PC-3 (cell line): Measurements from ENCODE around the gene SNAPC2. TPM values are rescaled to one million over a fixed set of nuclear protein-coding genes. Genes with fewer than 3 reads are reported as not detected.
A peak's percentile ranks its signal among the peaks of the same experiment; 100 is the strongest.

Experiments
- ATAC-seq: fragments of 200-7000 bp; cut with Tn5 transposase; 2 replicates; pipeline ENCODE4 v1.9.1; 2020; ENCODE audit warnings: mild to moderate bottlenecking, moderate library complexity
- BruUV-seq: library from RNA; stranded (reverse); fragments of 400-500 nt; replicated peaks from 2 replicates; lab custom pipeline; 2021; lab: Mats Ljungman, UMichigan
- CTCF ChIA-PET: fragments of 300-600 bp; sonication (Branson Sonifier 250); formaldehyde crosslinking; loops from one replicate; lab custom pipeline; 2022; ENCODE audit warnings: antibody characterized with exemption; lab: Charles Lee
- POLR2A ChIA-PET: fragments of 300-600 bp; sonication (Branson Sonifier 250); formaldehyde crosslinking; loops from one replicate; lab custom pipeline; 2022; ENCODE audit warnings: antibody characterized with exemption; ENCODE audit not compliant: unreplicated experiment; lab: Charles Lee
- DNase-seq: peaks from one replicate; pipeline ENCODE4 v3.0.0-alpha.2; 2015
- H2AFZ ChIP-seq: fragments of 300-600 bp; sonication (generic); 2 replicates; pipeline ENCODE4 v1.6.0; 2016; ENCODE audit warnings: antibody characterized with exemption, low read length
- H3F3A ChIP-seq: fragments of 300-600 bp; sonication (generic); one replicate; pipeline ENCODE4 v1.6.0; 2017; ENCODE audit warnings: antibody characterized with exemption, low read length, control low read depth, mild to moderate bottlenecking; ENCODE audit not compliant: unreplicated experiment
- H3K27ac ChIP-seq: fragments of 300-600 bp; sonication (generic); 2 replicates; pipeline ENCODE4 v1.5.1; 2016; ENCODE audit warnings: mild to moderate bottlenecking, low read length
- H3K27me3 ChIP-seq: fragments of 300-600 bp; sonication (generic); 2 replicates; pipeline ENCODE4 v1.6.1; 2016; ENCODE audit warnings: low read length, mixed read lengths
- H3K36me3 ChIP-seq: fragments of 300-600 bp; sonication (generic); 2 replicates; pipeline ENCODE4 v1.6.1; 2016; ENCODE audit warnings: low read depth, mixed run types, low read length, mixed read lengths
- H3K4me1 ChIP-seq: fragments of 300-600 bp; sonication (generic); 2 replicates; pipeline ENCODE4 v1.5.1; 2016; ENCODE audit warnings: low read length; ENCODE audit not compliant: insufficient read depth
- H3K4me2 ChIP-seq: fragments of 300-600 bp; sonication (generic); 2 replicates; pipeline ENCODE4 v1.6.0; 2016; ENCODE audit warnings: low read length
- H3K4me3 ChIP-seq: fragments of 300-600 bp; sonication (generic); 2 replicates; pipeline ENCODE4 v1.5.1; 2016; ENCODE audit warnings: mild to moderate bottlenecking, low read length, mixed read lengths
- H3K79me2 ChIP-seq: fragments of 300-600 bp; sonication (generic); 2 replicates; pipeline ENCODE4 v1.6.1; 2017; ENCODE audit warnings: low read length, mixed read lengths
- H3K9ac ChIP-seq: fragments of 300-600 bp; sonication (generic); 2 replicates; pipeline ENCODE4 v1.6.0; 2016; ENCODE audit warnings: mild to moderate bottlenecking, low read length
- H3K9me2 ChIP-seq: fragments of 300-600 bp; sonication (generic); replicated peaks from 2 replicates; pipeline ENCODE4 v1.6.1; 2016; ENCODE audit warnings: mixed run types, low read length, mixed read lengths
- H3K9me3 ChIP-seq: fragments of 300-600 bp; sonication (generic); 2 replicates; pipeline ENCODE4 v1.6.1; 2016; ENCODE audit warnings: low read length, mixed read lengths
- H4K20me1 ChIP-seq: fragments of 300-600 bp; sonication (generic); 2 replicates; pipeline ENCODE4 v1.6.1; 2016; ENCODE audit warnings: low read length, mixed read lengths
- CTCF ChIP-seq: fragments of 300-600 bp; sonication (generic); conservative IDR thresholded peaks from 2 replicates; pipeline ENCODE4 v1.5.1; 2017; ENCODE audit warnings: antibody characterized with exemption, low read depth, mild to moderate bottlenecking, low read length
- EZH2 ChIP-seq: fragments of 300-600 bp; sonication (generic); IDR thresholded peaks from one replicate; pipeline ENCODE4 v1.6.1; 2017; ENCODE audit warnings: antibody characterized with exemption, mild to moderate bottlenecking, low read length; ENCODE audit not compliant: unreplicated experiment
- EZH2phosphoT487 ChIP-seq: fragments of 300-600 bp; sonication (generic); IDR thresholded peaks from 2 replicates; pipeline ENCODE4 v1.6.1; 2018; ENCODE audit warnings: mild to moderate bottlenecking, antibody characterized with exemption, low read length, borderline replicate concordance
- intact Hi-C: fragments of 100-400 bp; cut with micrococcal nuclease; formaldehyde crosslinking; loops from 2 replicates; pipeline ENCODE4 v1.9.0; 2023
- total RNA-seq: library from RNA; depleted of rRNA; stranded (reverse); fragments of >200 nt; gene quantifications from 2 replicates; pipeline ENCODE4 v1.2.3, GENCODE V29; 2014

Gene SNAPC2
- total RNA-seq, 1 experiment from 2014 or later = 40.1 TPM

GRCh38 chr19:7908742-7909461 lies 11.2 kb upstream of the SNAPC2 start:
- Histone ChIP-seq H3K4me1 (peaks cover 10% of the 10 kb centered on the region), H3K4me3 (no peak overlapping the region), H3K4me2 (no peak overlapping the region), H3F3A (no peaks in the 10 kb centered on the region), H3K9me2 (no peaks in the 10 kb centered on the region), H2AFZ (no peak overlapping the region), H3K79me2 (peaks cover 46% of the 10 kb centered on the region), H3K36me3 (peaks cover 20% of the 10 kb centered on the region), H4K20me1 (0 out of 2 replicates have a peak, but pooled peaks cover 3% of the 10 kb centered on the region), H3K9me3 (no peaks in the 10 kb centered on the region), H3K27ac (no peak overlapping the region), H3K27me3 (no peaks in the 10 kb centered on the region), H3K9ac (no peak overlapping the region)
- BruUV-seq = no TSS peak
- DNase-seq (no peak), ATAC-seq (no peak)
- ChIA-PET POLR2A (no interaction called here), CTCF (no interaction called here)
- intact Hi-C loops = no loop called here
- TF ChIP-seq EZH2phosphoT487 (no peak), EZH2 (no peak), CTCF (peak; percentile 21; the same call in 1 of the 2 replicates)

GRCh38 chr19:7909471-7910067 lies 10.6 kb upstream of the SNAPC2 start:
- Histone ChIP-seq H3K9ac (no peak overlapping the region), H3K27me3 (no peaks in the 10 kb centered on the region), H3K36me3 (peaks cover 20% of the 10 kb centered on the region), H3K4me2 (no peak overlapping the region), H3K9me2 (no peaks in the 10 kb centered on the region), H3F3A (no peaks in the 10 kb centered on the region), H4K20me1 (0 out of 2 replicates have a peak, but pooled peaks cover 3% of the 10 kb centered on the region), H2AFZ (no peak overlapping the region), H3K4me3 (no peak overlapping the region), H3K27ac (no peak overlapping the region), H3K4me1 (peaks cover 9% of the 10 kb centered on the region), H3K9me3 (no peaks in the 10 kb centered on the region), H3K79me2 (peaks cover 40% of the 10 kb centered on the region)
- ChIA-PET CTCF (no interaction called here), POLR2A (no interaction called here)
- TF ChIP-seq EZH2phosphoT487 = no peak
- TF ChIP-seq CTCF = no peak
- no peak for TF ChIP-seq EZH2
- intact Hi-C loops = no loop called here
- ATAC-seq (no peak), DNase-seq (no peak)
- BruUV-seq = no TSS peak
